ENCODE measurements around the gene GLT8D1. TPM values are rescaled to one million over a fixed set of nuclear protein-coding genes. Genes with fewer than 3 reads are reported as not detected.

The GLT8D1 gene
- total and polyA plus RNA-seq, 3 experiments from 2014 or later, result 34.9 to 60.0 (median 42.4) TPM

- ChIA-PET POLR2A (no interaction called here), CTCF (interaction anchor here (0.7 kb wide), 1 partner anchor 79 kb away, joined by 3 read pairs; no protein-coding TSS in a partner anchor)
- H3K36me3 Mint-ChIP-seq, result peaks cover 0 to 32% (median 0%) of the 10 kb centered on the region in 3 donors
- peak overlapping the region; percentile 95 to 99 (median 97) for H3K27ac Mint-ChIP-seq
- Histone ChIP-seq H3K27me3 (ENCODE audit: insufficient read depth, low read length, poor library complexity, severe bottlenecking) (no peaks in the 10 kb centered on the region), H3K27ac (ENCODE audit: low read depth, low read length) (peak overlapping the region; percentile 75), H3K9me3 (ENCODE audit: low read length) (no peaks in the 10 kb centered on the region), H3K4me1 (ENCODE audit: insufficient read depth, low read length) (peaks cover 34% of the 10 kb centered on the region), H3K36me3 (ENCODE audit: insufficient read depth, low read length) (peaks cover 9% of the 10 kb centered on the region), H3K4me3 (ENCODE audit: low read length) (peak overlapping the region; percentile 89)
- H3K4me1 Mint-ChIP-seq, result peaks cover 29 to 49% (median 37%) of the 10 kb centered on the region in 3 donors
- H3K27me3 Mint-ChIP-seq, result no peaks in the 10 kb centered on the region
- no peaks in the 10 kb centered on the region for H3K9me3 Mint-ChIP-seq
- DNase-seq, result no peak
- peak overlapping the region; percentile 93 to 99 (median 95) for H3K4me3 Mint-ChIP-seq
Observed at GRCh38 chr3:52705438-52705687, 228 bp downstream of the GLT8D1 start.

DNA sequence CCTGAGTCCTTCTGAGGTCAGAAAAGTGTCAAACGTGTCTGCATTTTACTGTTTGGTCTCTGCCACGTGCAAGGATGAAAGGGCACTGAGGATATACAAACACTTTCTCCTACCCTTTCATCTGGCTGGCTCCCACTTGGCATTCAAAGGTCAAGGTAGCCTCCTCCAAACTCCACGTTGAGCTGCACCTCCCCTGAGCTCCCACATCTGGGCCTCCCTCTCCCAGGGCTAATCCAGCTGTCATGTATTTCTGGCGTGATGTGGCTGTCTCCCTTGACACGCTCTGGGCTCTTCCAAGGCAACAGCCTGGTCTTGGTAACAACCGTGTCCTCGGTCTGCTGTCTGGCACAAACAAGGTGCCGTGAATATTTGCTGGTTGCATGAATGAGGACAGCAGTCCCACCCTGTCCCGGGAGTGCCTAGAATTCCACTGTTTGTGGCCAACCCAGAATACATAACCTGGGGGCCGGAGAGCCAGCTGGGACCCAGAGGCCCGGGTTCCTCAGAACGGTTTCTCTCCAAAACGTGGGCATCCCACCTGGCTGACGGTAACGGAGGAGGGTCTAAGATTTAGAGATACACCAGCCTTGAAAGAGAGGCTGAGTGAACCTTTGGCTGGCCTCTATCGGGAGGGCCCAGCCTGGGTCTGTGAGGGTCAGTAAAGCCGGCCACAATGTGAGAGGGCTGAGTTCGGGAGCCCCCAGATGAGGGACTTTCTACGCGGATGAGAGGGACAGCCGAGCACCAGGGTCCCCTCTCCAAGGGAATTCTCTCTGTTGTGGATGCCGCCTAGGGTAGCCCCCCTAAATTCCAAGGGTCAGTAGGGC is 767 bp downstream of the GLT8D1 start:
- Histone ChIP-seq H3K4me1 (ENCODE audit: insufficient read depth, low read length) (peaks cover 34% of the 10 kb centered on the region), H3K27ac (ENCODE audit: low read depth, low read length) (peak overlapping the region; percentile 75), H3K36me3 (ENCODE audit: insufficient read depth, low read length) (peaks cover 9% of the 10 kb centered on the region), H3K27me3 (ENCODE audit: insufficient read depth, low read length, poor library complexity, severe bottlenecking) (no peaks in the 10 kb centered on the region), H3K4me3 (ENCODE audit: low read length) (peak overlapping the region; percentile 89), H3K9me3 (ENCODE audit: low read length) (no peaks in the 10 kb centered on the region)
- peaks cover 0 to 37% (median 0%) of the 10 kb centered on the region in 3 donors for H3K36me3 Mint-ChIP-seq
- H3K4me1 Mint-ChIP-seq, result peaks cover 29 to 52% (median 37%) of the 10 kb centered on the region in 3 donors
- ChIA-PET CTCF (interaction anchor here (0.7 kb wide), 1 partner anchor 78 kb away, joined by 3 read pairs; no protein-coding TSS in a partner anchor), POLR2A (interaction anchor here (0.6 kb wide), 1 partner anchor 245 kb away, joined by 5 read pairs; no protein-coding TSS in a partner anchor)
- H3K9me3 Mint-ChIP-seq, result no peaks in the 10 kb centered on the region
- DNase-seq, result peak in 1 of 5 donors; percentile 13
- H3K27ac Mint-ChIP-seq, result peak overlapping the region; percentile 95 to 99 (median 97)
- peak overlapping the region; percentile 93 to 99 (median 95) for H3K4me3 Mint-ChIP-seq
- H3K27me3 Mint-ChIP-seq, result no peaks in the 10 kb centered on the region

DNA sequence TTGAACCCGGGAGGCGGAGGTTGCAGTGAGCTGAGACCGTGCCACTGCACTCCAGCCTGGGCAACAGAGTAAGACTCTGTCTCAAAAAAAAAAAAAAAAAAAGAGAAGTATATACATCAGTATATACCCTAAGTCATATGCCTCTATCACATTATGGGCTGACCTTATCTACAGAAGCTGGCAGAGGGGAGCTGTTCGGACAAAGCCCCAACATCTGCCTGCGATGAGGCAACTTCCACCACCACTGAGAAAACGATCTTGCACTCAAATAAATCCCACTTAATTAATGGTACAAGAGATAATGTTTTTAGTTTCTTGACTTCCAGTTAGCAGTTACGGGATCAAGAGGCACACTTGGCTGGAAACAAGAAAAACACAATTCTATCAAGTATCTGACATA is 2.2 kb downstream of the GLT8D1 start:
- peaks cover 4% of the 10 kb centered on the region for H3K36me3 ChIP-seq (ENCODE audit: insufficient read depth, low read length)
- Mint-ChIP-seq H3K27me3 (no peaks in the 10 kb centered on the region), H3K27ac (peak overlapping the region in 3 of 8 donors; percentile 14 to 99 (median 17)), H3K4me3 (peak overlapping the region in 4 of 7 donors; percentile 53 to 99 (median 62)), H3K9me3 (no peaks in the 10 kb centered on the region), H3K4me1 (peaks cover 29 to 52% (median 37%) of the 10 kb centered on the region in 3 donors), H3K36me3 (peaks cover 0 to 39% (median 4%) of the 10 kb centered on the region in 3 donors)
- no peaks in the 10 kb centered on the region for H3K27me3 ChIP-seq (ENCODE audit: insufficient read depth, low read length, poor library complexity, severe bottlenecking)
- no peak overlapping the region for H3K4me3 ChIP-seq (ENCODE audit: low read length)
- H3K4me1 ChIP-seq (ENCODE audit: insufficient read depth, low read length), result peaks cover 34% of the 10 kb centered on the region
- ChIA-PET CTCF (no interaction called here), POLR2A (interaction anchor here (1.1 kb wide), 1 partner anchor 16 kb away, joined by 4 read pairs; no protein-coding TSS in a partner anchor)
- H3K9me3 ChIP-seq (ENCODE audit: low read length), result no peaks in the 10 kb centered on the region
- DNase-seq, result no peak
- H3K27ac ChIP-seq (ENCODE audit: low read depth, low read length), result no peak overlapping the region

- Mint-ChIP-seq H3K27me3 (no peaks in the 10 kb centered on the region), H3K27ac (peak overlapping the region; percentile 11 to 87 (median 64)), H3K4me1 (peaks cover 8 to 17% (median 10%) of the 10 kb centered on the region in 3 donors), H3K9me3 (no peaks in the 10 kb centered on the region), H3K36me3 (peaks cover 4 to 72% (median 24%) of the 10 kb centered on the region in 3 donors), H3K4me3 (peak overlapping the region in 1 of 7 donors; percentile 70)
- no peak for DNase-seq
- peaks cover 47% of the 10 kb centered on the region for H3K36me3 ChIP-seq (ENCODE audit: insufficient read depth, low read length)
- H3K27ac ChIP-seq (ENCODE audit: low read depth, low read length), result no peak overlapping the region
- no peaks in the 10 kb centered on the region for H3K9me3 ChIP-seq (ENCODE audit: low read length)
- ChIA-PET POLR2A (no interaction called here), CTCF (no interaction called here)
- H3K4me1 ChIP-seq (ENCODE audit: insufficient read depth, low read length), result no peaks in the 10 kb centered on the region
- no peak overlapping the region for H3K4me3 ChIP-seq (ENCODE audit: low read length)
- H3K27me3 ChIP-seq (ENCODE audit: insufficient read depth, low read length, poor library complexity, severe bottlenecking), result no peaks in the 10 kb centered on the region
Observed at GRCh38 chr3:52697632-52697965, 8.0 kb downstream of the GLT8D1 start.

DNA sequence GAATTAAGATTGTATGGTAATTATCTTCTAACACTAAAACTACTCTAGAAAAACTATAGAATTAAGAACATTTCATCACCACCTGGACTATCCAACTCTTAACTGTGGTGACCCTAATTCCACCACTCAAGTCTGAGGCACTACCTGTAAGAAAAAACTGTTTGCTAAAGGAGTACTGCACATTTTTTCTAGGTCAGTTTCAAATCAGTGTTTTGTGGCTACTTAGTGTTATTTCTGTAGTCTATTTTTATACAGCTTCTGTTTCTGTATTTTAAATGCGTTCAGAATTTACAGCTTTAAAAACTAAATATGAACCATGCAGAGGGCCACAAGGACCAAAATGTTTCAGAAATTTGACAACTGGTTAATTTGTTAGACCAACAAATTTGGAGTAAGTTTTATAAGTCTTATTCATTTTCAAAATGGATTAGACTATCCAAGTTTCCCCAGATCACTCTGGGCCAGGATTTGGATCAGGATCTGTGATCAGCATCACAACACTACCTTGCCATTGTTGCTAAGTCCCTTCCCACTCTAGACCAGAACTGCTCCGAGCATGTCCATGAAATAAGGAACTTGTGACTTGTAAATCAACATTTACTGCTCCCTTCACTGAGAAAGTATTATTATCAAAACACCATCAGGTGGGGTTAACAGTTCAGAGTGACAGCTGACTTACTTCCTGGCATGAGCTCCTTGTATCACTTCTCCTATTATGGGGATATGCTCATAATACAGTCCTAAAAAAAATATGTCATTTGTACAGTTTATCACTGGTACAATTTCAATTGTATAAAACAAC is 8.6 kb downstream of the GLT8D1 start:
- Histone ChIP-seq H3K9me3 (ENCODE audit: low read length) (no peaks in the 10 kb centered on the region), H3K4me1 (ENCODE audit: insufficient read depth, low read length) (no peaks in the 10 kb centered on the region), H3K36me3 (ENCODE audit: insufficient read depth, low read length) (peaks cover 53% of the 10 kb centered on the region), H3K27ac (ENCODE audit: low read depth, low read length) (no peak overlapping the region), H3K4me3 (ENCODE audit: low read length) (no peak overlapping the region), H3K27me3 (ENCODE audit: insufficient read depth, low read length, poor library complexity, severe bottlenecking) (no peaks in the 10 kb centered on the region)
- ChIA-PET POLR2A (no interaction called here), CTCF (no interaction called here)
- H3K9me3 Mint-ChIP-seq, result no peaks in the 10 kb centered on the region
- peak overlapping the region in 1 of 7 donors; percentile 70 for H3K4me3 Mint-ChIP-seq
- DNase-seq, result no peak
- peaks cover 8 to 17% (median 10%) of the 10 kb centered on the region in 3 donors for H3K4me1 Mint-ChIP-seq
- H3K27me3 Mint-ChIP-seq, result no peaks in the 10 kb centered on the region
- H3K36me3 Mint-ChIP-seq, result peaks cover 4 to 75% (median 24%) of the 10 kb centered on the region in 3 donors
- H3K27ac Mint-ChIP-seq, result peak overlapping the region; percentile 3 to 87 (median 66)

DNA sequence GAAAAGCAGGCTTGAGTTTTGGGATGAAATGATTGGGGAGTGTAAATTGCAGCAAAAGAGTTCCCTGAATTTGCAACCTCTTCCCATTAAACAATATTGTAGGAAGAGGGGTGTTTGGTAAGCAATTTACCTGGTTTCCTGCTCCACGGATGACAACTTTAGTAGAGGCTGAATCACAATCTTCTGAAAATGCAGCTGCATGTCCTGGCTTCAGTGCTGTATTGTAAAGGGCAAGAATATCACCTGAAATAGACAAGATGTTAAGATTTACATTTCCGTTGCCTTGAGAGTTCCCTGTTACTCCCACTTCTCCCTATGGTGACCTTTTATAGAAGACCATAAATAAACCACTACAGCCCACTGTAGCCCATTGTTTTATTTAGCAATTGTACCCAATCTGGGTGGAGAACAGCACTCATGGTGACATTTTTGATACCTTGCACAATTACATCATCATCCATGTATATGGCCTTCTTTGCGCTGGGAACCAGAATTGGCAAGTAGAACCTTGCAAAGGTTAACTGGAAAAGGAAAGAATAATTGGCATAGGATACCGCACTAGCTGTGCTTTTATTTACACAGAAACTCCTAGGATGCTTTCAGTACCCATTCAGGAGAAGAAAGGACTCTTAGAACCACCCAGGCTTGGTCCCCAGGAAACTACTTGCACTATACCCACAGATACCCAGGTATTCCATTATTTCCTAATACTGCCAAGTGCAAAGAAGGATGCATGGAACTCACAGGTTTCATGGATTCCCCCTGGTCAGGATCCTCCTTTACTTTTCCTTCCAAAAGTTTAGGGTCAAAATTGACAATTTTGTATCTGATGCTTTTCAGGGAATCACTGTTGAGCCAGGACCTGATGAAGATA is 9.6 kb downstream of the GLT8D1 start:
- peaks cover 8 to 11% (median 10%) of the 10 kb centered on the region in 3 donors for H3K4me1 Mint-ChIP-seq
- Histone ChIP-seq H3K27me3 (ENCODE audit: insufficient read depth, low read length, poor library complexity, severe bottlenecking) (no peaks in the 10 kb centered on the region), H3K9me3 (ENCODE audit: low read length) (no peaks in the 10 kb centered on the region), H3K4me1 (ENCODE audit: insufficient read depth, low read length) (no peaks in the 10 kb centered on the region), H3K4me3 (ENCODE audit: low read length) (no peak overlapping the region), H3K27ac (ENCODE audit: low read depth, low read length) (no peak overlapping the region), H3K36me3 (ENCODE audit: insufficient read depth, low read length) (peaks cover 61% of the 10 kb centered on the region)
- peaks cover 4 to 84% (median 24%) of the 10 kb centered on the region in 3 donors for H3K36me3 Mint-ChIP-seq
- H3K4me3 Mint-ChIP-seq, result no peak overlapping the region
- DNase-seq, result no peak
- H3K27ac Mint-ChIP-seq, result peak overlapping the region in 5 of 8 donors; percentile 23 to 79 (median 70)
- no peaks in the 10 kb centered on the region for H3K27me3 Mint-ChIP-seq
- CTCF ChIA-PET, result no interaction called here
- H3K9me3 Mint-ChIP-seq, result no peaks in the 10 kb centered on the region
- POLR2A ChIA-PET, result no interaction called here

DNA sequence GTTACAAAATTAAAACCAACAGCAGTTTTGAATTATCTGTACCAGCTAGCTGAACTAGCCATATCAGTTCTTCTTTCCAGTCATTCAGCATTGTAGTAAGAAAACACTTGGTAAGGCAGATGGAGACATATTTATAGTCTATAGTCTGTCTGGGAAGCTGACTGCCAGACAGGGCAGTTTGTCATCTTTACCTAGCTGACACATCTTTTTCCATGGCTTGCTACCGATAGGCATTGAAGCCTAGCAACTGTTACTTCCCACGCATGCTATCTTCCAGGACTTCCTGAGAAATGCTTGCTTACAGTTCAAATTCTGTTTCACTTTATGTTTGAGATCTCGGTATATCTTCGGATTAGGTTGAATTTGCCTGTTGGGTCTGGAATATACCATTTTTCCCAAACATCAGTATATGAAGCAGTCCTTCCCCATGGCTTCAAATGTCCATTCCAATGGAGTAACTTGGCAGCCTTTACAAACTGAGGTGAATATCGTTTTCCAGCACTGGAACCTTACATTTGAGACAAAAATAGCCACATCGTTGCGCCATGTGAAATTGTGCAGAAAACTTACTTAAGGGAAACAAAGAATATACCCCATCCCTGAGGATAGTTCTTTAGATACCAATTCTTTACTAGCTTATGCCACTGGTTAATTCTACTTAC is 10.9 kb downstream of the GLT8D1 start:
- peaks cover 72% of the 10 kb centered on the region for H3K36me3 ChIP-seq (ENCODE audit: insufficient read depth, low read length)
- Mint-ChIP-seq H3K4me1 (peaks cover 6 to 14% (median 10%) of the 10 kb centered on the region in 3 donors), H3K4me3 (no peak overlapping the region), H3K27me3 (no peaks in the 10 kb centered on the region), H3K36me3 (peaks cover 7 to 90% (median 27%) of the 10 kb centered on the region in 3 donors), H3K9me3 (no peaks in the 10 kb centered on the region), H3K27ac (peak overlapping the region in 4 of 8 donors; percentile 10 to 79 (median 46))
- ChIA-PET POLR2A (no interaction called here), CTCF (no interaction called here)
- H3K9me3 ChIP-seq (ENCODE audit: low read length), result no peaks in the 10 kb centered on the region
- no peaks in the 10 kb centered on the region for H3K27me3 ChIP-seq (ENCODE audit: insufficient read depth, low read length, poor library complexity, severe bottlenecking)
- H3K27ac ChIP-seq (ENCODE audit: low read depth, low read length), result no peak overlapping the region
- H3K4me3 ChIP-seq (ENCODE audit: low read length), result no peak overlapping the region
- DNase-seq, result no peak
- no peaks in the 10 kb centered on the region for H3K4me1 ChIP-seq (ENCODE audit: insufficient read depth, low read length)
